Fibroblast of mammary gland (primary cell): ENCODE data around the gene DSTN.
"Not testable (repeated sequence)": the region's sequence is repeated elsewhere in the genome, so short reads cannot be mapped to it uniquely, and the experiment has no call there.

Experiments
- DNase-seq: peaks from one replicate; pipeline ENCODE4 v3.0.0-alpha.2; 2010; ENCODE audit warnings: low read depth
- H3K4me3 ChIP-seq: 2 replicates; pipeline ENCODE4 v1.5.1; 2011; ENCODE audit warnings: low read depth, mild to moderate bottlenecking, low read length, moderate library complexity; ENCODE audit not compliant: control insufficient read depth
- TF ChIP-seq, protein P1 (sequence below): conservative IDR thresholded peaks from 2 replicates; pipeline ENCODE4 v1.5.1; 2011; ENCODE audit warnings: low read depth, low read length, inconsistent platforms; ENCODE audit not compliant: control insufficient read depth, insufficient read depth

The DSTN gene

DNA sequence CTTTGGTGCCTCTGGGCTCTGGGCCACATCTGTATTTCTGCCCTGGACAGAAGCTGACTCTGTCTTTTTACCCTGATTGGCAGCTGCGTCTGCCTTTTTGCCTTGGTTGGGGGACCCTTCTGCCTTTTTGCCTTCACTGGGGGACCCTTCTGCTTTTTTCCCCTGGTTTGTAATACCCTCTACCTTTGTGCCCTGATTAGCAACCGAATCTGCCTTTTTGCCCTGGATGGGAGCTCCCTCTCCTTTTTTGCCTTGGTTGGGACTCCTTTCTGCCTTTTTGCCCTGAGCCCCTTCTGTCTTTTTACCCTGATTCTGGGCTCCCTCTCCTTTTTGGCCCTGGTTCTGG is 88.7 kb downstream of the DSTN start:
- no peak for DNase-seq
- TF ChIP-seq, protein P1, sequence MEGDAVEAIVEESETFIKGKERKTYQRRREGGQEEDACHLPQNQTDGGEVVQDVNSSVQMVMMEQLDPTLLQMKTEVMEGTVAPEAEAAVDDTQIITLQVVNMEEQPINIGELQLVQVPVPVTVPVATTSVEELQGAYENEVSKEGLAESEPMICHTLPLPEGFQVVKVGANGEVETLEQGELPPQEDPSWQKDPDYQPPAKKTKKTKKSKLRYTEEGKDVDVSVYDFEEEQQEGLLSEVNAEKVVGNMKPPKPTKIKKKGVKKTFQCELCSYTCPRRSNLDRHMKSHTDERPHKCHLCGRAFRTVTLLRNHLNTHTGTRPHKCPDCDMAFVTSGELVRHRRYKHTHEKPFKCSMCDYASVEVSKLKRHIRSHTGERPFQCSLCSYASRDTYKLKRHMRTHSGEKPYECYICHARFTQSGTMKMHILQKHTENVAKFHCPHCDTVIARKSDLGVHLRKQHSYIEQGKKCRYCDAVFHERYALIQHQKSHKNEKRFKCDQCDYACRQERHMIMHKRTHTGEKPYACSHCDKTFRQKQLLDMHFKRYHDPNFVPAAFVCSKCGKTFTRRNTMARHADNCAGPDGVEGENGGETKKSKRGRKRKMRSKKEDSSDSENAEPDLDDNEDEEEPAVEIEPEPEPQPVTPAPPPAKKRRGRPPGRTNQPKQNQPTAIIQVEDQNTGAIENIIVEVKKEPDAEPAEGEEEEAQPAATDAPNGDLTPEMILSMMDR: no peak
- no peak overlapping the region for H3K4me3 ChIP-seq

DNA sequence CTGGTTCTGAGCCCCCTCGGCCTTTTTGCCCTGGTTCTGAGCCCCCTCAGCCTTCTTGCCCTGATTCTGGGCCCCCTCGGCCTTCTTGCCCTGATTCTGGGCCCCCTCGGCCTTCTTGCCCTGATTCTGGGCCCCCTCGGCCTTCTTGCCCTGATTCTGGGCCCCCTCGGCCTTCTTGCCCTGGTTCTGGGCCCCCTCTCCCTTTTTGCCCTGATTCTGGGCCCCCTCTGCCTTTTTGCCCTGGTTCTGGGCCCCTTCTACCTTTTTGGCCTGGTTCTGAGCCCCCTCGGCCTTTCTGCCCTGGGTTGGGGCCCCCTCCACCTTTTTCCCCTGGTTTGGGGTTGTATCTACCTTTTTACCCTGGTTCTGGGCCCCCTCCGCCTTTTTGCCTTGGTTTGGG is 89.5 kb downstream of the DSTN start:
- not testable (repeated sequence) for DNase-seq, H3K4me3 ChIP-seq
